Adrenal gland (tissue), 5 donors: Measurements from ENCODE around the gene PKNOX2.

Source experiments
- CTCF ChIP-seq, 6 experiments: fragments of 450-650 bp in 4 of 6; fragments of 200-600 bp in 2 of 6; sonication (generic) in 1 of 6; IDR thresholded peaks; 1 replicate in 5 of 6; 2 replicates in 1 of 6; pipeline versions ENCODE4 v1.5.1 to v1.8.0; 2016 to 2021; ENCODE audit warnings: antibody characterized with exemption in 6 of 6, mild to moderate bottlenecking in 2 of 6, moderate library complexity in 1 of 6
- POLR2A ChIP-seq, 2 donors: fragments of 450-650 bp; IDR thresholded peaks; one replicate each; pipeline ENCODE4 v1.6.1; 2017; ENCODE audit warnings: antibody characterized with exemption in 2 of 2, mild to moderate bottlenecking in 2 of 2, moderate library complexity in 1 of 2
- donor health status: DM: no; HTN: no; CAD: no.

DNA sequence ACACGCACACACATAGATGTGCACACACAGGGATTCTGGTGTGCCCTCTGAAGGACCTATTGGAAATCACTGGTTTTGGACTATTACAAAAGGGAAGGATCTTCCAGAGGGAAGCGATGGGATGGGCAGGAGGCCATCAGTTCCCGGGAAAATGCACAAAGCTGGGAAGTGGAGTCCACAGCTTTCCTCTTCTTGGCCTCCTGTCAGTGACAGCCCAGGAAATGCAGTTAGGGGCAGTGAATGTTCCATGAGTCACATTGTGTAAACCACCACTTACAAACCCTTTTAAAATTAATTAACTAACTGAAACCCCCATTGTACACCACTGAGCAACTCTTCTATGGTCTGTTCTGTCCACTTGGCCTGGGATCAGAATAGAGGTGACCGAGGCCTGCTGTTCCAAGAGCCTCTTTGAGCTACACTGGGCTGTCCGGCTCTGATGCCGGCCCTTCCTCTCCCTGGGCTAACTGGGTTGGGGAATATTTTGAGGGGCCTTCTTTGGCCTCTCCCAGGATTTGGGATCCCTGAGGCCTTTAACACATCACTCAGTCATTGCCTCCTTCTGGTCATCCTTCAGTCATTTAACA is 193.8 kb downstream of the PKNOX2 start:
- TF ChIP-seq CTCF (IDR thresholded peaks at IDR 0.05) = no peak
- no peak for TF ChIP-seq POLR2A (IDR thresholded peaks at IDR 0.05)
